Measurements from ENCODE around the gene MACROH2A2. TPM values are rescaled to one million over a fixed set of nuclear protein-coding genes. Genes with fewer than 3 reads are reported as not detected.
"Not testable (repeated sequence)": the region's sequence is repeated elsewhere in the genome, so short reads cannot be mapped to it uniquely, and the experiment has no call there.

The MACROH2A2 gene
- total and polyA plus RNA-seq, 12 donors = 10.0 to 17.5 (median 12.7) TPM

- H3K4me1 ChIP-seq = peaks cover 0 to 41% (median 21%) of the 10 kb centered on the region in 9 donors
- H3K27ac ChIP-seq = no peak overlapping the region
- TF ChIP-seq CTCF (IDR thresholded peaks at IDR 0.05) = no peak
- intact Hi-C loops (cut with DNase I) = no loop called here
- no peaks in the 10 kb centered on the region for H3K9me3 ChIP-seq
- DNase-seq = no peak
- H3K4me3 ChIP-seq = no peak overlapping the region
- ATAC-seq = peak in 4 of 8 donors; percentile 43 to 83 (median 60)
- H3K27me3 ChIP-seq = no peaks in the 10 kb centered on the region
- H3K36me3 ChIP-seq = peaks cover 0 to 89% (median 36%) of the 10 kb centered on the region in 9 donors
- WGBS, 2 donors = 40 to 41% methylated on average over 2 of the region's 2 CpGs
Measured at GRCh38 chr10:70158113-70158512, 105.5 kb downstream of the MACROH2A2 start.

- H3K36me3 ChIP-seq = peaks cover 0 to 89% (median 25%) of the 10 kb centered on the region in 9 donors
Measured at GRCh38 chr10:70159366-70159765, 106.7 kb downstream of the MACROH2A2 start.

GRCh38 chr10:70160798-70161197 is 108.2 kb downstream of the MACROH2A2 start:
- Histone ChIP-seq H3K9me3 (no peaks in the 10 kb centered on the region), H3K4me3 (no peak overlapping the region), H3K27me3 (no peaks in the 10 kb centered on the region), H3K36me3 (peaks cover 0 to 86% (median 25%) of the 10 kb centered on the region in 9 donors), H3K27ac (no peak overlapping the region), H3K4me1 (peaks cover 0 to 65% (median 43%) of the 10 kb centered on the region in 9 donors)
- intact Hi-C loops (cut with DNase I) = no loop called here
- 69 to 71% methylated on average over 1 of the region's 1 CpG for WGBS, 2 donors
- TF ChIP-seq CTCF (IDR thresholded peaks at IDR 0.05) = no peak
- DNase-seq (no peak), ATAC-seq (no peak)

More at GRCh38 chr10:70159366-70159765, 106.7 kb downstream of the MACROH2A2 start:
- H3K4me3 ChIP-seq; DNase-seq; H3K9me3 ChIP-seq; intact Hi-C loops (cut with DNase I); H3K27me3 ChIP-seq; ATAC-seq; H3K27ac ChIP-seq: not testable (repeated sequence)
- peaks cover 0 to 53% (median 34%) of the 10 kb centered on the region in 9 donors for H3K4me1 ChIP-seq
- WGBS, 2 donors = 32 to 96% methylated on average over 3 of the region's 3 CpGs

Other genes starting within 250 kb of the MACROH2A2 start
- gene AIFM2, start 80.0 kb downstream of the MACROH2A2 start, total RNA-seq = 10 to 100 TPM; 14.1 to 22.9 (median 17.5) TPM
- gene AIFM2, start 80.0 kb downstream of the MACROH2A2 start, polyA plus RNA-seq = 10 to 100 TPM; 20.6 to 27.0 TPM
- 1 to 10 TPM; 3.5 to 6.5 (median 4.6) TPM for gene TYSND1, start 93.9 kb downstream of the MACROH2A2 start, total RNA-seq
- gene TYSND1, start 93.9 kb downstream of the MACROH2A2 start, polyA plus RNA-seq = 1 to 10 TPM; 2.6 to 6.1 TPM
- 100 to 1,000 TPM in 4 of 10 donors, 10 to 100 TPM in 6; 67.5 to 118 (median 97.5) TPM for gene SAR1A, start 117.7 kb downstream of the MACROH2A2 start, total RNA-seq
- 10 to 100 TPM; 29.4 to 46.7 TPM for gene SAR1A, start 117.7 kb downstream of the MACROH2A2 start, polyA plus RNA-seq
- gene PPA1, start 180.6 kb downstream of the MACROH2A2 start, total RNA-seq = 100 to 1,000 TPM in 2 of 10 donors, 10 to 100 TPM in 8; 47.1 to 139 (median 69.9) TPM
- gene PPA1, start 180.6 kb downstream of the MACROH2A2 start, polyA plus RNA-seq = 100 to 1,000 TPM in 1 of 2 donors, 10 to 100 TPM in 1; 53.3 to 111 TPM
- gene NPFFR1, start 231.2 kb downstream of the MACROH2A2 start, total RNA-seq = under 1 TPM in 1 of 10 donors, not detected in 9; 0.07 TPM
- not detected for gene NPFFR1, start 231.2 kb downstream of the MACROH2A2 start, polyA plus RNA-seq

All from heart right ventricle (tissue), 16 donors.